Vagina (tissue), 2 donors: ENCODE measurements around the gene EPAS1. TPM values are rescaled to one million over a fixed set of nuclear protein-coding genes. Genes with fewer than 3 reads are reported as not detected.
A peak's percentile ranks its signal among the peaks of the same experiment; 100 is the strongest.

ENCODE experiments used
- DNase-seq, 2 donors: peaks; one replicate each; pipeline ENCODE4 v3.0.0-alpha.2; 2017; ENCODE audit errors: extremely low spot score in 2 of 2
- H3K27ac ChIP-seq: fragments of 200-600 bp; sonication (generic); one replicate; pipeline ENCODE4 v1.5.1; 2019
- H3K27me3 ChIP-seq: fragments of 200-600 bp; sonication (generic); one replicate; pipeline ENCODE4 v1.5.1; 2019
- H3K36me3 ChIP-seq, 2 donors: fragments of 200-600 bp; sonication (generic); one replicate each; pipeline ENCODE4 v1.5.1; 2017 to 2019
- H3K4me1 ChIP-seq: fragments of 200-600 bp; sonication (generic); one replicate; pipeline ENCODE4 v1.5.1; 2019
- H3K4me3 ChIP-seq, 2 donors: fragments of 200-600 bp; sonication (generic); 1 replicate in 1 of 2; 2 replicates in 1 of 2; pipeline ENCODE4 v1.5.1; 2016 to 2019
- H3K9me3 ChIP-seq: fragments of 200-600 bp; sonication (generic); one replicate; pipeline ENCODE4 v1.5.1; 2019
- POLR2A ChIP-seq, 2 donors: fragments of 450-650 bp; IDR thresholded peaks; one replicate each; pipeline ENCODE4 v1.6.1; 2017; ENCODE audit warnings: antibody characterized with exemption in 2 of 2, mild to moderate bottlenecking in 2 of 2, moderate library complexity in 2 of 2
- POLR2AphosphoS5 ChIP-seq, 2 donors: sonication (generic); formaldehyde crosslinking; IDR thresholded peaks; one replicate each; pipeline ENCODE4 v1.9.0; 2017; ENCODE audit warnings: antibody characterized with exemption in 2 of 2, mild to moderate bottlenecking in 2 of 2, low read depth in 1 of 2; ENCODE audit not compliant: insufficient read depth in 1 of 2
- intact Hi-C: fragments of 100-400 bp; cut with DNase I; formaldehyde crosslinking; loops from one replicate; pipeline ENCODE4 v1.15.1; 2023
- total RNA-seq: library from RNA; depleted of rRNA; stranded (reverse); fragments of >200 nt; gene quantifications from one replicate; pipeline ENCODE4 v1.2.3, GENCODE V29; 2016
- TF ChIP-seq, protein P1 (sequence below), 3 experiments: fragments of 450-650 bp in 2 of 3; fragments of 200-600 bp in 1 of 3; sonication (generic) in 1 of 3; IDR thresholded peaks; one replicate each; pipeline ENCODE4 v1.5.1; 2017 to 2019; ENCODE audit warnings: antibody characterized with exemption in 3 of 3, mild to moderate bottlenecking in 2 of 3, moderate library complexity in 2 of 3

EPAS1 gene
- total RNA-seq, 1 donor from 2014 or later, result 222 TPM

DNA sequence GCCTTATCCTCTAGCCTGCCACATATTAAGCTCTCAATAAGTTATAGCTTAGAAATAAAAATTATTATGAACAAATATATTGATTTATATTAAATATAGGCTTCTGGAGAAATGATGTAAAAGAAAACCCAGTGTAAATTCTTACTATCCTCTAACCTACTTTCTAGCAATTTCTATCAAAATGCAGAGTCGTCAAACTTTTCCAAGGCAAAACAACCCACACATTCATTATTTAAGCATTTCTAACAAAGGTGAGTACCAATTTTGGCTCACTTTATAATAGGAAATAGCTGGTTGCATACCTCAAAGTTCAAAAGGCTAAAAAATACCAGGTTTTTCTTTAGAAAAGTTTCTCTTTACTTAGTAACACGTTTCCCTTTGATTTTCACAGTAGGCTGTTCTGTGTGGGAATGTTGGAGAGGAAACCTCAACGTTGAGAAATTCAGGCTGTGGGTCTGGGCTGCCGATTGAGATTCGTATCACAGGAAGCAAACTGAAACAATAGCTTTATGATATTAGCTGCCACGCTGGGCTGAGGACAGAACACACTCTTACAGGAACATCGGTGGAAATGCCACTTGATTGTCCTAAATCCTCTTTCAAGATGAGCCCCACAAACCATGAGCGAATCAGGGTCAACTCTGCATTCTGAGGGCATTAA lies 53.0 kb downstream of the EPAS1 start:
- H3K9me3 ChIP-seq, result no peaks in the 10 kb centered on the region
- intact Hi-C loops, result loop anchor here (10.0 kb wide), 1 partner anchor 285 kb away; no protein-coding TSS in a partner anchor
- H3K36me3 ChIP-seq, result peaks cover 0 to 18% of the 10 kb centered on the region in 2 donors
- H3K4me1 ChIP-seq, result peaks cover 39% of the 10 kb centered on the region
- H3K27me3 ChIP-seq, result no peaks in the 10 kb centered on the region
- DNase-seq, result no peak
- TF ChIP-seq, protein P1, sequence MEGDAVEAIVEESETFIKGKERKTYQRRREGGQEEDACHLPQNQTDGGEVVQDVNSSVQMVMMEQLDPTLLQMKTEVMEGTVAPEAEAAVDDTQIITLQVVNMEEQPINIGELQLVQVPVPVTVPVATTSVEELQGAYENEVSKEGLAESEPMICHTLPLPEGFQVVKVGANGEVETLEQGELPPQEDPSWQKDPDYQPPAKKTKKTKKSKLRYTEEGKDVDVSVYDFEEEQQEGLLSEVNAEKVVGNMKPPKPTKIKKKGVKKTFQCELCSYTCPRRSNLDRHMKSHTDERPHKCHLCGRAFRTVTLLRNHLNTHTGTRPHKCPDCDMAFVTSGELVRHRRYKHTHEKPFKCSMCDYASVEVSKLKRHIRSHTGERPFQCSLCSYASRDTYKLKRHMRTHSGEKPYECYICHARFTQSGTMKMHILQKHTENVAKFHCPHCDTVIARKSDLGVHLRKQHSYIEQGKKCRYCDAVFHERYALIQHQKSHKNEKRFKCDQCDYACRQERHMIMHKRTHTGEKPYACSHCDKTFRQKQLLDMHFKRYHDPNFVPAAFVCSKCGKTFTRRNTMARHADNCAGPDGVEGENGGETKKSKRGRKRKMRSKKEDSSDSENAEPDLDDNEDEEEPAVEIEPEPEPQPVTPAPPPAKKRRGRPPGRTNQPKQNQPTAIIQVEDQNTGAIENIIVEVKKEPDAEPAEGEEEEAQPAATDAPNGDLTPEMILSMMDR (IDR thresholded peaks at IDR 0.05), result no peak
- no peak for TF ChIP-seq POLR2AphosphoS5 (IDR thresholded peaks at IDR 0.05; ENCODE audit: insufficient read depth in 1 of 2, low read depth in 1 of 2)
- TF ChIP-seq POLR2A (IDR thresholded peaks at IDR 0.05), result no peak
- H3K4me3 ChIP-seq, result no peak overlapping the region
- H3K27ac ChIP-seq, result peak overlapping the region; percentile 42

DNA sequence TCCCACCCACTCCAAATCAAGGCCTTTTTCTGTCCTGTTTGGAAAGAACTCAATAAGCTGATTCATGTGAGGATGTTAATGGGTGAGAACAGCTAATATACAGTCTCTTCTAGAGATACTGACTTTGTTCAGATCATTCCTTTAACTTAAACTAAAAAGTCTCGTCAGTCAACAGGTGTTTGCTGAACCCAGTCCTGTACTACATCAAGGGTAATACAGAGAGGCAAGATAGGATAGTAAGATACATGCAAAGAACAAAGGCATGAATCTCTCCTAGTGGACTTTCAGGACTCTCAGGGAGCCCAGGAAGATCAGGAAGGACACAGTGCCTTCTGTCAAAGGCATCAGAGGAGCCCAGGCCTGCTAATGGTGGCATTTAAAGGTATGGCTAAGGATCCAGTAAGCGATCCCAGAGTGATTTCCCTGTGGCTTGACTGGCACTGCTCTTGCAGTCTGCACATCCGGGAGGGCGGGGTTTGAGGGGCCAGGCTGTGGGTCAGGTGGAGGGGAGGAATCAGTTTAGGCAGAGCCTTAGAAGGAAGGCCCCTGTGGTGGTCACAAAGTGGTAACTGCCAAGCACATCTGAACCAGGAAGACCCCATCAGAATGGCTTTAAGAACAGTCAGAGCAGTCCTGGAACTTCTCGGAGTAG lies 54.0 kb downstream of the EPAS1 start:
- no peak for TF ChIP-seq POLR2AphosphoS5 (IDR thresholded peaks at IDR 0.05; ENCODE audit: insufficient read depth in 1 of 2, low read depth in 1 of 2)
- Histone ChIP-seq H3K4me1 (peaks cover 29% of the 10 kb centered on the region), H3K4me3 (no peak overlapping the region), H3K9me3 (no peaks in the 10 kb centered on the region), H3K36me3 (peaks cover 0 to 19% of the 10 kb centered on the region in 2 donors), H3K27me3 (no peaks in the 10 kb centered on the region), H3K27ac (peak overlapping the region; percentile 42)
- intact Hi-C loops, result loop anchor here (10.0 kb wide), 1 partner anchor 286 kb away; no protein-coding TSS in a partner anchor
- DNase-seq, result no peak

DNA sequence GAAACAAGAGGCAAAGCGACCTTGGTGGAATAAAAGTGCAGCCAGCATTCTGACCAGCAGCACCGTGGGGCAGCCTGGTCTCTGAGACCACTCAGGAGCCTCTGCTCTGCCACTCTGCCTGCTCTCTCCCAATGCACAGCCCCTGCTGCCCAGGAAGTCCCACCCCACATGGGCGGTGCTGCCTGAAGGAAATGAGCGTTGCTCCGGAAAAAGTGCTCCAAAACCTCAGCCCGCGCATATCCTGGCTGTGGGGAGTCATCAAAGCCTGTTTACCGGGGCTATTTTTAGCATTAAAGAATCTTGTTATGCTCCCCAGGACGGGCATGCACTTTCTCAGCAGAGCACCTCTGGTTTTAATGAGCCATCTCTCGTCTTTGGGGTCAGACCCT lies 54.5 kb downstream of the EPAS1 start:
- no peak overlapping the region for H3K4me3 ChIP-seq
- intact Hi-C loops, result loop anchor here (10.0 kb wide), 1 partner anchor 287 kb away; no protein-coding TSS in a partner anchor
- H3K27me3 ChIP-seq, result no peaks in the 10 kb centered on the region
- H3K4me1 ChIP-seq, result peaks cover 23% of the 10 kb centered on the region
- H3K9me3 ChIP-seq, result no peaks in the 10 kb centered on the region
- H3K27ac ChIP-seq, result peak overlapping the region; percentile 44
- H3K36me3 ChIP-seq, result peaks cover 0 to 25% of the 10 kb centered on the region in 2 donors
- no peak for DNase-seq
- TF ChIP-seq, protein P1 (IDR thresholded peaks at IDR 0.05), result no peak
- TF ChIP-seq POLR2A (IDR thresholded peaks at IDR 0.05) (no peak), POLR2AphosphoS5 (IDR thresholded peaks at IDR 0.05; ENCODE audit: insufficient read depth in 1 of 2, low read depth in 1 of 2) (peak; percentile 48 to 56)

DNA sequence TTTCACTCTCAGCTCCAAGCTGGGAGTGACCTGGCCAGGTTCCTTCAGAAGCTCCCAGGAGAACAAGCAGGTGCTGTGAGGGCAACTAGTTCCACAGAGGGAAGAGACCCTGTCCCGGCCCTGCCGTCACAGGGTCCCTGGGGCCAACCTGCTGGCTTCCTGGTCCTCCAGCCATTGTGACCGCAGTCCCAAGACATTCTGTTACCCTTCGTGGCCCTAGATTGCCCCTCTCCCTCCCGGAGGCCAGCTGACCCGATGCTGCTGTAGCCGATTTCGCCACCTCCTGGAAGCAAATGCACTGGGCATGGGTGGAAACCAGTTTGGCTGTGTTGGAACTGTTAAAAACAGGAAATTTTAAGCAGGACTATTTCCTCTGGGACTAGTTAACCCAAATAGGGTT lies 55.4 kb downstream of the EPAS1 start:
- no peak overlapping the region for H3K4me3 ChIP-seq
- H3K27me3 ChIP-seq, result no peaks in the 10 kb centered on the region
- peaks cover 20% of the 10 kb centered on the region for H3K4me1 ChIP-seq
- peak overlapping the region; percentile 44 for H3K27ac ChIP-seq
- intact Hi-C loops, result loop anchor here (10.0 kb wide), 1 partner anchor 288 kb away; no protein-coding TSS in a partner anchor
- no peak for DNase-seq
- peaks cover 0 to 31% of the 10 kb centered on the region in 2 donors for H3K36me3 ChIP-seq
- TF ChIP-seq POLR2A (IDR thresholded peaks at IDR 0.05) (no peak), POLR2AphosphoS5 (IDR thresholded peaks at IDR 0.05; ENCODE audit: insufficient read depth in 1 of 2, low read depth in 1 of 2) (peak in 1 of 2 donors; percentile 53)
- TF ChIP-seq, protein P1 (IDR thresholded peaks at IDR 0.05), result no peak
- no peaks in the 10 kb centered on the region for H3K9me3 ChIP-seq

DNA sequence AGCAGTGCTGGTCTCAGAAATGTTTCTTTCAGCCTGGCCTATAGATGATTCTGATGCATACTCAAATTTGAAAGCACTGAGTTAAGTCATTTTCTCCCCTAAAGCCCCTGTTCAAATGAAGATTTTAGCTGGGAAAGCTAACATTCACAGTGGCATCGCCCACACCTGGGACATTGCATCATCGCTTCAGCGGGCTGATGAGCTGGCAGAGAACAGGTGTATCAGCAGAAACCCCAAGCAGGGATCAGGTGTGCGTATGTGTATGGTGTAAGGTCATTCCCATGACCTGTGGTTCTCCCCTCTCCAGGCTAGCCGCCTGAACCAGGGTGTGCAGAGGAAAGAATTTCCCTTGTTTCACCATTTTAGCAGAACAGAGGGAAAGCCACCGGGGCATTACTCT lies 56.3 kb downstream of the EPAS1 start:
- Histone ChIP-seq H3K9me3 (no peaks in the 10 kb centered on the region), H3K4me3 (no peak overlapping the region), H3K27ac (no peak overlapping the region), H3K4me1 (peaks cover 20% of the 10 kb centered on the region), H3K27me3 (no peaks in the 10 kb centered on the region), H3K36me3 (peaks cover 0 to 23% of the 10 kb centered on the region in 2 donors)
- no peak for DNase-seq
- intact Hi-C loops, result loop anchor here (10.0 kb wide), 1 partner anchor 289 kb away; no protein-coding TSS in a partner anchor
- TF ChIP-seq POLR2A (IDR thresholded peaks at IDR 0.05) (no peak), POLR2AphosphoS5 (IDR thresholded peaks at IDR 0.05; ENCODE audit: insufficient read depth in 1 of 2, low read depth in 1 of 2) (no peak)
- TF ChIP-seq, protein P1 (IDR thresholded peaks at IDR 0.05), result no peak
